MM.1S (cell line): Measurements from ENCODE around the gene DPH1.

Experiments used
- CTCF ChIP-seq: fragments of 300-600 bp; sonication (generic); IDR thresholded peaks from 2 replicates; pipeline ENCODE4 v1.5.1; 2016; ENCODE audit warnings: antibody characterized with exemption, low read length, mixed read lengths
- EZH2phosphoT487 ChIP-seq: fragments of 300-600 bp; sonication (generic); IDR thresholded peaks from 2 replicates; pipeline ENCODE4 v1.6.1; 2018; ENCODE audit warnings: antibody characterized with exemption, low read length

GRCh38 chr17:2042390-2042847 is 12.5 kb downstream of the DPH1 start:
- TF ChIP-seq CTCF (no peak; the same call in 1 of the 2 replicates), EZH2phosphoT487 (no peak)
